Prostate gland (tissue), 2 donors: ENCODE results near the gene TRMT13.

Source experiments
- POLR2A ChIP-seq: fragments of 450-650 bp; IDR thresholded peaks from one replicate; pipeline ENCODE4 v1.6.1; 2016; ENCODE audit warnings: antibody characterized with exemption, mild to moderate bottlenecking
- POLR2AphosphoS5 ChIP-seq: sonication (generic); formaldehyde crosslinking; IDR thresholded peaks from one replicate; pipeline ENCODE4 v1.6.1; 2017; ENCODE audit warnings: antibody characterized with exemption
- TF ChIP-seq, protein P1 (sequence below), 4 experiments: fragments of 200-600 bp in 2 of 4; fragments of 450-650 bp in 2 of 4; sonication (generic) in 2 of 4; IDR thresholded peaks; 1 replicate in 3 of 4; 2 replicates in 1 of 4; pipeline ENCODE4 v1.5.1; 2016 to 2019; ENCODE audit warnings: antibody characterized with exemption in 4 of 4, mild to moderate bottlenecking in 2 of 4, moderate library complexity in 2 of 4

DNA sequence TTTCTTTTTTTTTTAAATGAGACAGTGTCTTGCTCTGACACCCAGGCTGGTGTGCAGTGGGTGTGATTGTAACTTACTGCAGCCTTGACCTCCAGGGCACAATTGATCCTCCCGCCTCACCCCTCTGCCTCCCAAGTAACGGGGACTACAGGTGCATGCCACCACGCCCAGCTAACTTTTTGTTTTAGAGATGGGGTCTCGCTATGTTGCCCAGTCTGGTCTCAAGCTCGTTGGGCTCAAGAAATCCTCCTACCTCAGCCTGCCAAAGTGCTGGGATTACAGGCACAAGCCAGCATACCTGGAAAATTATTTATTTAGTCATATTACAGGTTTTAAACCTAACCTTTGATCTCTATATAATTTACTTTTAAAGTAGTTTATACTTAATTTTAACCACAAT is 31.7 kb downstream of the TRMT13 start:
- TF ChIP-seq, protein P1, sequence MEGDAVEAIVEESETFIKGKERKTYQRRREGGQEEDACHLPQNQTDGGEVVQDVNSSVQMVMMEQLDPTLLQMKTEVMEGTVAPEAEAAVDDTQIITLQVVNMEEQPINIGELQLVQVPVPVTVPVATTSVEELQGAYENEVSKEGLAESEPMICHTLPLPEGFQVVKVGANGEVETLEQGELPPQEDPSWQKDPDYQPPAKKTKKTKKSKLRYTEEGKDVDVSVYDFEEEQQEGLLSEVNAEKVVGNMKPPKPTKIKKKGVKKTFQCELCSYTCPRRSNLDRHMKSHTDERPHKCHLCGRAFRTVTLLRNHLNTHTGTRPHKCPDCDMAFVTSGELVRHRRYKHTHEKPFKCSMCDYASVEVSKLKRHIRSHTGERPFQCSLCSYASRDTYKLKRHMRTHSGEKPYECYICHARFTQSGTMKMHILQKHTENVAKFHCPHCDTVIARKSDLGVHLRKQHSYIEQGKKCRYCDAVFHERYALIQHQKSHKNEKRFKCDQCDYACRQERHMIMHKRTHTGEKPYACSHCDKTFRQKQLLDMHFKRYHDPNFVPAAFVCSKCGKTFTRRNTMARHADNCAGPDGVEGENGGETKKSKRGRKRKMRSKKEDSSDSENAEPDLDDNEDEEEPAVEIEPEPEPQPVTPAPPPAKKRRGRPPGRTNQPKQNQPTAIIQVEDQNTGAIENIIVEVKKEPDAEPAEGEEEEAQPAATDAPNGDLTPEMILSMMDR (IDR thresholded peaks at IDR 0.05), result no peak
- TF ChIP-seq POLR2A (no peak), POLR2AphosphoS5 (no peak)
